BJ (cell line): ENCODE measurements around the gene COL12A1. TPM values are rescaled to one million over a fixed set of nuclear protein-coding genes. Genes with fewer than 3 reads are reported as not detected.

Experiments used
- CTCF ChIA-PET: fragments of 350-600 bp; formaldehyde crosslinking; extraction: SDS; loops from one replicate; lab custom pipeline; 2021; ENCODE audit warnings: antibody characterized with exemption, inconsistent platforms; lab: Yijun Ruan, JAX
- POLR2A ChIA-PET: fragments of 300-600 bp; sonication (Branson Sonifier 250); formaldehyde crosslinking; extraction: SDS; loops from one replicate; lab custom pipeline; 2021; ENCODE audit warnings: antibody characterized with exemption; lab: Charles Lee
- DNase-seq: peaks from one replicate; pipeline ENCODE4 v3.0.0-alpha.2; 2011; ENCODE audit warnings: low read depth
- H3K27me3 ChIP-seq: 2 replicates; pipeline ENCODE4 v1.6.0; 2011; ENCODE audit warnings: low read length; ENCODE audit not compliant: control insufficient read depth, insufficient read depth
- H3K36me3 ChIP-seq: 2 replicates; pipeline ENCODE4 v1.5.1; 2011; ENCODE audit warnings: low read length; ENCODE audit not compliant: control insufficient read depth, insufficient read depth
- H3K4me3 ChIP-seq: 2 replicates; pipeline ENCODE4 v1.5.1; 2011; ENCODE audit warnings: low read depth, mild to moderate bottlenecking, control low read depth, low read length
- polyA plus RNA-seq: library from polyadenylated mRNA; depleted of rRNA; stranded (reverse); fragments of >200 nt; gene quantifications from 2 replicates; pipeline ENCODE4 v1.2.3, GENCODE V29; 2011
- TF ChIP-seq, protein P1 (sequence below): IDR thresholded peaks from 2 replicates; pipeline ENCODE4 v1.5.1; 2011; ENCODE audit warnings: low read depth, mild to moderate bottlenecking, control low read depth, inconsistent platforms, low read length, moderate library complexity; ENCODE audit not compliant: insufficient read depth

The COL12A1 gene
- polyA plus RNA-seq, 1 experiment, result 1,308 TPM

DNA sequence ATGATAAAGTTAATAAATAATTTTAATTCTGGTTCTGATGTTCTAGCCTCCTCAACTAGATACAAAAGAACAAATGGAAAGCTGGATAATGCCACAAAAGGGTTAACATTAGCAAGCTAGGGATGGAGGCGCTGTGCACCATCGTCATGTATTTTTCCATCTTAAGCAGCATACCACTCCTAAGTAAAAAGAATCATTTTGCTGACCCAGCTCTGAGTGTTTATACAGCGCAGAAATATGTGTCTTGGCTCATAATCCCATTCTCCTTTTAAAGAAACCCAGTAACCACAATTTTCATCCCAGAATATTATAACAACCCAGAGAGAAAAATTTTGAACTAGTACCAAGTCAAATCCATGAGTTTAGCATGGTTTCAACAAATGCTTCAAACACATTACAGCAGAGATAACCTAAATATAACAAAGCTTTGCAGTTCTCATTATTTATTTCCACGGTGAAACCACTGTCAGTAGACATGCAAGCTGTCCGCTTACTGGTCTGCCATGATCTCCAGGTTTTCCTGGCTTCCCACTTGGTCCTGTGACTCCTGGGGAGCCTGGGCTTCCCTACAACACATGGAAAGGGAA is 111.1 kb downstream of the COL12A1 start:
- Histone ChIP-seq H3K4me3 (no peak overlapping the region), H3K36me3 (peaks cover 14% of the 10 kb centered on the region), H3K27me3 (no peaks in the 10 kb centered on the region)
- ChIA-PET POLR2A (interaction anchor here (0.6 kb wide), 2 partner anchors 13 to 395 kb away, joined by 4 read pairs; no protein-coding TSS in a partner anchor), CTCF (interaction anchor here (1.0 kb wide), 1 partner anchor 10 kb away, joined by 3 read pairs; no protein-coding TSS in a partner anchor)
- DNase-seq, result peak; percentile 52
- TF ChIP-seq, protein P1, sequence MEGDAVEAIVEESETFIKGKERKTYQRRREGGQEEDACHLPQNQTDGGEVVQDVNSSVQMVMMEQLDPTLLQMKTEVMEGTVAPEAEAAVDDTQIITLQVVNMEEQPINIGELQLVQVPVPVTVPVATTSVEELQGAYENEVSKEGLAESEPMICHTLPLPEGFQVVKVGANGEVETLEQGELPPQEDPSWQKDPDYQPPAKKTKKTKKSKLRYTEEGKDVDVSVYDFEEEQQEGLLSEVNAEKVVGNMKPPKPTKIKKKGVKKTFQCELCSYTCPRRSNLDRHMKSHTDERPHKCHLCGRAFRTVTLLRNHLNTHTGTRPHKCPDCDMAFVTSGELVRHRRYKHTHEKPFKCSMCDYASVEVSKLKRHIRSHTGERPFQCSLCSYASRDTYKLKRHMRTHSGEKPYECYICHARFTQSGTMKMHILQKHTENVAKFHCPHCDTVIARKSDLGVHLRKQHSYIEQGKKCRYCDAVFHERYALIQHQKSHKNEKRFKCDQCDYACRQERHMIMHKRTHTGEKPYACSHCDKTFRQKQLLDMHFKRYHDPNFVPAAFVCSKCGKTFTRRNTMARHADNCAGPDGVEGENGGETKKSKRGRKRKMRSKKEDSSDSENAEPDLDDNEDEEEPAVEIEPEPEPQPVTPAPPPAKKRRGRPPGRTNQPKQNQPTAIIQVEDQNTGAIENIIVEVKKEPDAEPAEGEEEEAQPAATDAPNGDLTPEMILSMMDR, result no peak

DNA sequence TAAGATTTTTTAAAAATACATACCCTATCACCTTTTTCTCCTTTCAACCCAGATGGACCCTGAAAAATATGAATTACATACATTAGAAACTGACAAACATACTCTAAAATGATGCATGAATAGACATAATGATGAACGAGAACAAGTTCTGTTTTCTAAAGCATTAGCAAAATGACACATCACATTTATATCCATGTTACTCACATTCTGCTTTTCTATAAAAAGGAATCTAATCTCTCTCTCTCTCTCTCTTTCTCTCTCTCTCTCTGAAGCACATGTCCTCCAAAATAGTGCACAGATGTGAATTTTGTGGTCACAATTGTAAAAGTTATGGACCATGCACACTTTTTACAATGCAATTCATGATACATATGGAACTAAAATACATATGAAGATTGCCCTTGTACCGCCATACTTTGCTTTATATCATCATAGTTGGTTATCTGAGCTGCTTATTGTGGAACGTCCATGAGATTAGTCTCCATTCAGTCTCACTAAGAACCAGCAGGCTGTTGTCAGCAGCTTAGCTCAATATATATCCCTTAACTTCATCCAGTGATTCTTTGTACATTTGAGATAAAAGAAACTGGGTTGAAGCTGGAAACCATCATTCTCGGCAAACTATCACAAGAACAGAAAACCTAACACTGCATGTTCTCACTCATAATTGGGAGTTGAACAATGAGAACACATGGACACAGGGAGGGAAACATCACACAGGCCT is 114.2 kb downstream of the COL12A1 start:
- TF ChIP-seq, protein P1, result no peak
- POLR2A ChIA-PET, result no interaction called here
- H3K27me3 ChIP-seq, result no peaks in the 10 kb centered on the region
- H3K4me3 ChIP-seq, result no peak overlapping the region
- CTCF ChIA-PET, result no interaction called here
- peaks cover 22% of the 10 kb centered on the region for H3K36me3 ChIP-seq
- DNase-seq, result no peak

DNA sequence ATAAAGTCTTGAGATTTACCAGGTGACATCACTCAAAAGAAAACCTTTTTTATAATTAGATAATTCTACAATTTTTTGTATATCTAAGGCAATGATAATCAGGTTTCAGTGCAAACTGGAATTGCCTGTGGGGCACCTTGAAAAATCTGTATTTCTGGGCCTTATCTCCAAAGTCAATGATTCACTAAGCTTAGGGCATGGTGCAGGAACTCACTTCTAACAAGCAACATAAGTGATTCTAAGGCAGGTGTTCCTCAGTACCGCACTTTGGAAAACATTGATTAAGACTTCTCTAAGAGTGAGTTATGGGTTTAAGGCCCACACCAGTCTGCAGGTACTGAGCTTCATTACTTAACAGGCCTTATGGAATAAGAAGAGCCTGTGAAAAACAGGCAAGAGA is 115.3 kb downstream of the COL12A1 start:
- peaks cover 21% of the 10 kb centered on the region for H3K36me3 ChIP-seq
- H3K27me3 ChIP-seq, result no peaks in the 10 kb centered on the region
- DNase-seq, result no peak
- POLR2A ChIA-PET, result no interaction called here
- TF ChIP-seq, protein P1, result no peak
- no peak overlapping the region for H3K4me3 ChIP-seq
- CTCF ChIA-PET, result no interaction called here

DNA sequence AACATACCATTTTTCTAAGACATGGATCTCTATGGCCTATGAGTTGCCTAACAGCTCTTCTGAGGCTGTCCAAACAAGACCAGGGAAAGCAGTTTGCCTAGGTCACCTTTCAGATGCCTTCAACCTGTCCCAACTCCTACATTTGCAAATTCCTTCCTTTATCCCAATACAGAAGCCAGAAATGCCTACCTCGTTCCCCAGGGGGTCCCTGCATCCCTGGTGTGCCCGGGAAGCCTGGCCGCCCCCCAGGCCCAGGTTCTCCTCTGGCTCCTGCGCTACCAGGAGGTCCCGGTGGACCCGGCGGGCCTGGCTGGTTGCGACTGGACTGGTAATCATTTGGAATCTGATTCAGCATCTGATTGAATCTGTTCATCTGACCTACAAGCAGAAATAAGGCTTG is 115.9 kb downstream of the COL12A1 start:
- Histone ChIP-seq H3K4me3 (no peak overlapping the region), H3K27me3 (no peaks in the 10 kb centered on the region), H3K36me3 (peaks cover 24% of the 10 kb centered on the region)
- DNase-seq, result no peak
- CTCF ChIA-PET, result no interaction called here
- POLR2A ChIA-PET, result no interaction called here
- TF ChIP-seq, protein P1, result no peak

DNA sequence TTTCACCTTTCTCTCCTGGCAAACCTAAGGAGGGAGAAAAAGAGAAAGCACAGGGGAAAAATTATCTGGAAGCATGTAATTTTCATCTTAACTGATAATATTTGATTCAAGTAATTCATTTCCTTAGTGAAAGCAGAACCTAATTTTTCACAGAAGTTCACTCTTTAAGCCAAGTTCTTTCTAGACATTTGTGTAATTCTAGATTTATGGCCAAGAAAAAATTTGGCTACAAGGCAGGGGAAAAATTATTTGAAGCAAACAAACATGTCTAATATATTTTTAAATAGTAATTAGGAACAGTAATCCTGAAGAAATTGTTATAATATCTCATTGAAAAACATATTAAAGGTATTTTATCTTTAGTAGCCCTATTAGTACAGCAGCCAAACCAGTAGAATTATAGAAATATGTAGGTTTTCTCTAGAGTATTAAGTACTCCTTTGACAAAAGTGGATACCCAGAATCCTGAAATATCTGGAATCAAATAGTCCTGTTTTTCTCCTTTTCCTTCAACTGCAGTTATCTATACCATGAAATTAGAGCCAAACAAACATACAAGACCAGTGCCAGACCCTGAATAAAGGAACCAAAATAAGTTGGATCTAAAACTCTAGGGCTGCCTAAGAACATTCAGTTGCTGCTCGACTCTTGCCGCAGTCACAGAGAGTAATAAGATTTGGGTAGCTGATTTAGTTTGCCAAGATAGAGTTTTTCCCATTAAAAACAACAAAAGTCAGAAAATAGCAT is 116.5 kb downstream of the COL12A1 start:
- Histone ChIP-seq H3K36me3 (peaks cover 28% of the 10 kb centered on the region), H3K4me3 (no peak overlapping the region), H3K27me3 (no peaks in the 10 kb centered on the region)
- CTCF ChIA-PET, result no interaction called here
- POLR2A ChIA-PET, result no interaction called here
- TF ChIP-seq, protein P1, result no peak
- DNase-seq, result no peak
